HG02870 (cell line): ENCODE results near the gene IRS1.

Experiments used
- ATAC-seq: cut with Tn5 transposase; IDR thresholded peaks from one replicate; pipeline ENCODE4 v1.9.1; 2021; ENCODE audit warnings: mild to moderate bottlenecking, moderate library complexity; ENCODE audit not compliant: unreplicated experiment

Gene IRS1

GRCh38 chr2:226693521-226693920 is 106.1 kb downstream of the IRS1 start:
- ATAC-seq = no peak

- ATAC-seq = no peak
Measured at GRCh38 chr2:226692521-226693126, 107.0 kb downstream of the IRS1 start.

- ATAC-seq = no peak
Measured at GRCh38 chr2:226691255-226691654, 108.4 kb downstream of the IRS1 start.

- no peak for ATAC-seq
Measured at GRCh38 chr2:226690461-226691024, 109.1 kb downstream of the IRS1 start.

- no peak for ATAC-seq
Measured at GRCh38 chr2:226687641-226688253, 111.9 kb downstream of the IRS1 start.

GRCh38 chr2:226684563-226684959 is 115.1 kb downstream of the IRS1 start:
- ATAC-seq = no peak

- no peak for ATAC-seq
Measured at GRCh38 chr2:226683944-226684562, 115.6 kb downstream of the IRS1 start.

GRCh38 chr2:226683196-226683595 is 116.4 kb downstream of the IRS1 start:
- no peak for ATAC-seq
